ENCODE data around the gene KDM5C. TPM values are rescaled to one million over a fixed set of nuclear protein-coding genes. Genes with fewer than 3 reads are reported as not detected.
A peak's percentile ranks its signal among the peaks of the same experiment; 100 is the strongest.

Gene KDM5C
- total RNA-seq, 1 experiment from 2014 or later = 142 TPM

DNA sequence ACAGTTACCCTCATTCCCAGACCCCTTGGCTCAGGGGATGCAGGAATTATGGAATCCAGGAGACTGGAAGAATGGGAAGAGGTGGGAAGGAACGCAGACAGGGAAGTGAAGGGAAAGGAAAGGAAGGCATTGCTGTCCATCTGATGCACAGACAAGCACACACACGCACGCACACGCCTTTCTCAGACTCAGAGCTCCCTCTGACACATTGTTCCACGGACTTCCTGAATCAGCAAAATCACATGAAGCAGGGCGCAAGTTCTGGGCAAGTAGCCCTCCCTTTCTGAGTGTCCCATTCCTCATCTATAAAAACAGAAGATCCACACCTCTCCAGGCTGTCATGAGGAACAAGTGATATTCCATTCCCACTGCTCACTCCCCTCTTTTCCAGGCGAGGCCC is 43.2 kb upstream of the KDM5C start:
- TF ChIP-seq, protein P1, sequence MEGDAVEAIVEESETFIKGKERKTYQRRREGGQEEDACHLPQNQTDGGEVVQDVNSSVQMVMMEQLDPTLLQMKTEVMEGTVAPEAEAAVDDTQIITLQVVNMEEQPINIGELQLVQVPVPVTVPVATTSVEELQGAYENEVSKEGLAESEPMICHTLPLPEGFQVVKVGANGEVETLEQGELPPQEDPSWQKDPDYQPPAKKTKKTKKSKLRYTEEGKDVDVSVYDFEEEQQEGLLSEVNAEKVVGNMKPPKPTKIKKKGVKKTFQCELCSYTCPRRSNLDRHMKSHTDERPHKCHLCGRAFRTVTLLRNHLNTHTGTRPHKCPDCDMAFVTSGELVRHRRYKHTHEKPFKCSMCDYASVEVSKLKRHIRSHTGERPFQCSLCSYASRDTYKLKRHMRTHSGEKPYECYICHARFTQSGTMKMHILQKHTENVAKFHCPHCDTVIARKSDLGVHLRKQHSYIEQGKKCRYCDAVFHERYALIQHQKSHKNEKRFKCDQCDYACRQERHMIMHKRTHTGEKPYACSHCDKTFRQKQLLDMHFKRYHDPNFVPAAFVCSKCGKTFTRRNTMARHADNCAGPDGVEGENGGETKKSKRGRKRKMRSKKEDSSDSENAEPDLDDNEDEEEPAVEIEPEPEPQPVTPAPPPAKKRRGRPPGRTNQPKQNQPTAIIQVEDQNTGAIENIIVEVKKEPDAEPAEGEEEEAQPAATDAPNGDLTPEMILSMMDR (conservative IDR thresholded peaks at IDR 0.05) = no peak
- no peak for TF ChIP-seq EZH2 (IDR thresholded peaks at IDR 0.05; ENCODE audit: low read depth)
- Histone ChIP-seq H3K36me3 (ENCODE audit: low read depth) (no peaks in the 10 kb centered on the region), H3F3A (ENCODE audit: insufficient read depth, low read depth) (peaks cover 6% of the 10 kb centered on the region; the same call in 1 of the 2 replicates), H3K27ac (no peak overlapping the region), H4K20me1 (ENCODE audit: insufficient read depth) (no peaks in the 10 kb centered on the region), H3K4me2 (no peak overlapping the region), H3K9me2 (ENCODE audit: insufficient read depth) (no peaks in the 10 kb centered on the region), H3K4me1 (replicated peaks; ENCODE audit: insufficient read depth) (peaks cover 40% of the 10 kb centered on the region), H3K27me3 (ENCODE audit: insufficient read depth, low read depth) (no peaks in the 10 kb centered on the region), H3K79me2 (ENCODE audit: low read depth) (no peaks in the 10 kb centered on the region), H2AFZ (no peak overlapping the region), H3K4me3 (no peak overlapping the region), H3K9me3 (ENCODE audit: insufficient read depth, low read depth) (no peaks in the 10 kb centered on the region)
- DNase-seq = no peak
- intact Hi-C loops (cut with micrococcal nuclease; ENCODE audit: unreplicated experiment) = no loop called here
- POLR2A ChIA-PET (ENCODE audit: unreplicated experiment) = no interaction called here
- BruUV-seq (replicated peaks) = no TSS peak
- CTCF ChIA-PET = no interaction called here

DNA sequence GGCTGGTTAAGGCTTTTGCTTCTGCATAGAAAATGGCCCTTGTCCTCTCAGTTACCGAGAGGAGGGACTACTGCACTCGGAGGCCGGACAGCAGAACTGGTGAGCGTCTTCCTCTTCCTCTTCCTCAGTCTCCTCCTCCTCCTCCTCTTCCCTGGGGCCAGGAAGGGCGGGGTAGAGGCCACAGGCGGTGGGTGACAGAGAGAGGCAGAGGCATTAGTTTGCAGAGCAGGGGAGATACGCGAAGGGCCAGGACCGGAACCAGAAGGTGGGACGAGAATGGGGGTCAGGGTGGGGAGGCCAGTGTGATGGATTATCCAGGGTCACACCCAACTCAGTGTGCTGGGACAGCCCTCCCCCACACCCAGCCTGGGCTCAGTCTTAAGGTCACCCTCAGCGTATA is 41.9 kb upstream of the KDM5C start:
- no peaks in the 10 kb centered on the region for H3K9me3 ChIP-seq (ENCODE audit: insufficient read depth, low read depth)
- H4K20me1 ChIP-seq (ENCODE audit: insufficient read depth) = no peaks in the 10 kb centered on the region
- TF ChIP-seq, protein P1 (conservative IDR thresholded peaks at IDR 0.05) = no peak
- no peak for TF ChIP-seq EZH2 (IDR thresholded peaks at IDR 0.05; ENCODE audit: low read depth)
- intact Hi-C loops (cut with micrococcal nuclease; ENCODE audit: unreplicated experiment) = no loop called here
- no peaks in the 10 kb centered on the region for H3K36me3 ChIP-seq (ENCODE audit: low read depth)
- H3K27me3 ChIP-seq (ENCODE audit: insufficient read depth, low read depth) = no peaks in the 10 kb centered on the region
- H3K4me2 ChIP-seq = peak overlapping the region; percentile 10; the same call in 1 of the 2 replicates
- no peak overlapping the region for H2AFZ ChIP-seq
- ChIA-PET POLR2A (ENCODE audit: unreplicated experiment) (interaction anchor here (0.6 kb wide), 1 partner anchor 174 kb away, joined by 3 read pairs; no protein-coding TSS in a partner anchor), CTCF (no interaction called here)
- H3K4me1 ChIP-seq (replicated peaks; ENCODE audit: insufficient read depth) = peaks cover 40% of the 10 kb centered on the region
- H3F3A ChIP-seq (ENCODE audit: insufficient read depth, low read depth) = peaks cover 11% of the 10 kb centered on the region; the same call in 1 of the 2 replicates
- 0 out of 2 replicates have a peak overlapping the region, but pooled peaks have one; percentile 19 for H3K27ac ChIP-seq
- no peaks in the 10 kb centered on the region for H3K79me2 ChIP-seq (ENCODE audit: low read depth)
- H3K9me2 ChIP-seq (ENCODE audit: insufficient read depth) = no peaks in the 10 kb centered on the region
- DNase-seq = no peak
- no TSS peak for BruUV-seq (replicated peaks)
- no peak overlapping the region for H3K4me3 ChIP-seq

DNA sequence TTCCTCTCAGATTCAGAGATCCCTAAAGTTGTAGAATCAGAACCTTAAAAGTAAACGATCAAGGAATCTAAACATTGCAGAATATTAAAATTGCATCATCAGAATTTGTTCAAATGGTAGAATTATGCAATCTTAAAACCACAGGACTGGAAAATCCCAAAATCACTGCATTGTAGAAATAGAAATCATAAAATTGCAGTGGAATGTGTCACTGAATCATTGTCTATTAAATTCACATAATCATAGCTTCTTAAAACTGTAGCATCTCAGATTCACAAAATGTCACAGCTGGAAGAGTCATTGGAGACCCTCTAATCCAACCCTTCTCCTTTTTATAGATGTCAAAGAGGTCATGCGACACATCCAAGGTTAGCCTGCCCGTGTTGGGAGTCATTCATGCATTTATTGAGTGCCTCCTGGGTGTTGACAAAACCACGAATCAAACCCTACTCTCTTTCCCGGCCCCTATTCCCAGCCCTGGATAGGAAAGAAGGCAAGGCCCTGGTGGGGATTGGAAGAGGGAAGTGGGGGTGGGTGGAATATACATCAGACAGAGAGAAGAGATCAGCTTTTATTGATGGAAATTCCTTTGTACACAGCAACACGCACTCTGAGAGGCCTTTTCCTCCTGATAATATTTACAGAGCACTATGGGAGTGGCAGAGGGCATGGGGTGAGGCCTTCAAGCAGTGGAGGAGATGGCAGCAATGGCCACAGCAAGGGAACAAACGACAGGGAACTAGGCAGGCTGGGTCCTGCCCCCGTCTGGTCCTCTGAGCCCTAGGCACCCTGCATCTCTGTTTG is 41.0 kb upstream of the KDM5C start:
- peaks cover 11% of the 10 kb centered on the region; the same call in 1 of the 2 replicates for H3F3A ChIP-seq (ENCODE audit: insufficient read depth, low read depth)
- H3K4me2 ChIP-seq = peak overlapping the region; percentile 50
- no peaks in the 10 kb centered on the region for H3K27me3 ChIP-seq (ENCODE audit: insufficient read depth, low read depth)
- CTCF ChIA-PET = no interaction called here
- no peak for TF ChIP-seq EZH2 (IDR thresholded peaks at IDR 0.05; ENCODE audit: low read depth)
- no peaks in the 10 kb centered on the region for H3K9me3 ChIP-seq (ENCODE audit: insufficient read depth, low read depth)
- peaks cover 40% of the 10 kb centered on the region for H3K4me1 ChIP-seq (replicated peaks; ENCODE audit: insufficient read depth)
- H3K4me3 ChIP-seq = no peak overlapping the region
- H3K36me3 ChIP-seq (ENCODE audit: low read depth) = no peaks in the 10 kb centered on the region
- H3K79me2 ChIP-seq (ENCODE audit: low read depth) = no peaks in the 10 kb centered on the region
- no peaks in the 10 kb centered on the region for H3K9me2 ChIP-seq (ENCODE audit: insufficient read depth)
- BruUV-seq (replicated peaks) = no TSS peak
- no peak overlapping the region for H2AFZ ChIP-seq
- no peaks in the 10 kb centered on the region for H4K20me1 ChIP-seq (ENCODE audit: insufficient read depth)
- DNase-seq = peak in 1 of 2 experiments; percentile 64
- peak overlapping the region; percentile 71 for H3K27ac ChIP-seq
- POLR2A ChIA-PET (ENCODE audit: unreplicated experiment) = no interaction called here
- intact Hi-C loops (cut with micrococcal nuclease; ENCODE audit: unreplicated experiment) = no loop called here
